SK-N-MC (cell line): ENCODE data around the gene NAGK.

Experiments
- EZH2 ChIP-seq: fragments of 200-600 bp; sonication (generic); IDR thresholded peaks from one replicate; pipeline ENCODE4 v1.6.1; 2017; ENCODE audit warnings: antibody characterized with exemption
- POLR2AphosphoS5 ChIP-seq: IDR thresholded peaks from 2 replicates; pipeline ENCODE4 v1.6.1; 2012; ENCODE audit warnings: mild to moderate bottlenecking, low read depth, low read length, borderline replicate concordance

- TF ChIP-seq EZH2 (no peak), POLR2AphosphoS5 (no peak)
These were observed 1.6 kb upstream of the NAGK start for GRCh38 chr2:71066856-71067255.
